ENCODE results near the gene FAM234A.

Gene FAM234A

GRCh38 chr16:280991-281659 lies 46.5 kb downstream of the FAM234A start:
- no peak for DNase-seq

GRCh38 chr16:281660-282255 lies 47.1 kb downstream of the FAM234A start:
- no peak for DNase-seq

- no peak for DNase-seq
These were observed 47.9 kb downstream of the FAM234A start for GRCh38 chr16:282491-282890.

DNA sequence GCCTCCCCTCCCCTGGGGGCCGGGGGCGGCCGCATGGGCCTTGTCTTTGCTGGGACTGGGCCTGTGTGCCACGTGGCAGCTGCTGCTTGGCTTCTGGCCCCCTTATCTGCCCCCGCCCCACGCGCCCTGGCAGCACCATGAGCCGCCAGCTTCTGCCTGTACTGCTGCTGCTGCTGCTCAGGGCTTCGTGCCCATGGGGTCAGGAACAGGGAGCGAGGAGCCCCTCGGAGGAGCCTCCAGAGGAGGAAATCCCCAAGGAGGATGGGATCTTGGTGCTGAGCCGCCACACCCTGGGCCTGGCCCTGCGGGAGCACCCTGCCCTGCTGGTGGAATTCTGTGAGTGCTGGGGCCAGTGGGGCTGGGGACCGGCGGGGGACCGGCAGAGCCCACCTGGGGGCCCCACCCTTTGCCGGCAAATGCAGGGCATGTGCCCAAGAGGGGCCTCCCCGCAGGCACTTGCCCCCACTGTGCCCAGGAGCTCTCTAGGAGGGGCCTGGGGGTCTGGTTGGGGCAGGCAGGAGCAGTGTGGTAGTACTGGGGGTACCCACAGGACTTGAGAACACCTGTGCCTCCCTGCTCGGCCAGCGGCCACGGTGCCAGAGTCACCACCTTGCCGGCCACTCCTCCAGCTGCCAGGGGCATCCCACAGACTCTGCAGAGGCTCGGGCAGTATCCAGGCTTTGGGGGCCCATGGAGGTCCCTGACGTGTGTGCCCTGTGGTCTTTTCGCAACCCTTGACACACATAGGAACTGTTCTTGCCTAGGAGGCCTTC lies 48.6 kb downstream of the FAM234A start, which contains the start of gene PDIA2:
Gene PDIA2 (plus strand): TSS at position 132 of the 773 bp plus-strand sequence. CDS start 6 bp downstream, at position 138.
- peak in 3 of 56 donors; percentile 14 to 30 (median 26) for DNase-seq

- DNase-seq: no peak
These were observed 49.8 kb downstream of the FAM234A start for GRCh38 chr16:284204-285120.

GRCh38 chr16:285146-286055 lies 50.8 kb downstream of the FAM234A start:
- no peak for DNase-seq

DNA sequence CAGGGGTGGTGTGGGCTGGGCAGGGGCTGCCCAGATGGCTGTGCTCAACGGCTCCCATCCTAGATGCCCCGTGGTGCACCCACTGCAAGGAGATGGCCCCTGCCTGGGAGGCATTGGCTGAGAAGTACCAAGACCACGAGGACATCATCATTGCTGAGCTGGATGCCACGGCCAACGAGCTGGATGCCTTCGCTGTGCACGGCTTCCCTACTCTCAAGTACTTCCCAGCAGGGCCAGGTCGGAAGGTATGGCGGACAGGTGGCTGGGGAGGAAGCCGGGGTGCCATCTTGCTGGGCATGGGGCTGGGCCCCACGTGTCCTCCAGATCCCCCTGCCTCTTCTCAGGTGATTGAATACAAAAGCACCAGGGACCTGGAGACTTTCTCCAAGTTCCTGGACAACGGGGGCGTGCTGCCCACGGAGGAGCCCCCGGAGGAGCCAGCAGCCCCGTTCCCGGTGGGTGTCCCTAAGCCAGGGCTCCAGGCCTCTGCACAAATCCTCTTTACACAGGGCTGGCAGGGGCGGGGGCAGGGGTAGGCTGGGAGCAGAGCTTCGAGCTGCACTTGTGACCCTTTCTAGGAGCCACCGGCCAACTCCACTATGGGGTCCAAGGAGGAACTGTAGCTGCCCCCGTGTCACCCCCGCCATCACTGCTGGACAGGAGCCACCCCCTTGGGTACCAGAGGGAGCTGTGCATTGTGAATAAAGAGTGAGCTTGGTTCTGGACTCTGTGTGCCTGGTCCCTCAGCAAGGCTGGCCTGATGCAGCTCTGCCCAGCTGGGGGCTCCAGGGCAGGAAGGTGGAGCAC lies 52.1 kb downstream of the FAM234A start:
- DNase-seq: no peak

GRCh38 chr16:287298-287811 lies 52.7 kb downstream of the FAM234A start:
- DNase-seq: no peak

DNA sequence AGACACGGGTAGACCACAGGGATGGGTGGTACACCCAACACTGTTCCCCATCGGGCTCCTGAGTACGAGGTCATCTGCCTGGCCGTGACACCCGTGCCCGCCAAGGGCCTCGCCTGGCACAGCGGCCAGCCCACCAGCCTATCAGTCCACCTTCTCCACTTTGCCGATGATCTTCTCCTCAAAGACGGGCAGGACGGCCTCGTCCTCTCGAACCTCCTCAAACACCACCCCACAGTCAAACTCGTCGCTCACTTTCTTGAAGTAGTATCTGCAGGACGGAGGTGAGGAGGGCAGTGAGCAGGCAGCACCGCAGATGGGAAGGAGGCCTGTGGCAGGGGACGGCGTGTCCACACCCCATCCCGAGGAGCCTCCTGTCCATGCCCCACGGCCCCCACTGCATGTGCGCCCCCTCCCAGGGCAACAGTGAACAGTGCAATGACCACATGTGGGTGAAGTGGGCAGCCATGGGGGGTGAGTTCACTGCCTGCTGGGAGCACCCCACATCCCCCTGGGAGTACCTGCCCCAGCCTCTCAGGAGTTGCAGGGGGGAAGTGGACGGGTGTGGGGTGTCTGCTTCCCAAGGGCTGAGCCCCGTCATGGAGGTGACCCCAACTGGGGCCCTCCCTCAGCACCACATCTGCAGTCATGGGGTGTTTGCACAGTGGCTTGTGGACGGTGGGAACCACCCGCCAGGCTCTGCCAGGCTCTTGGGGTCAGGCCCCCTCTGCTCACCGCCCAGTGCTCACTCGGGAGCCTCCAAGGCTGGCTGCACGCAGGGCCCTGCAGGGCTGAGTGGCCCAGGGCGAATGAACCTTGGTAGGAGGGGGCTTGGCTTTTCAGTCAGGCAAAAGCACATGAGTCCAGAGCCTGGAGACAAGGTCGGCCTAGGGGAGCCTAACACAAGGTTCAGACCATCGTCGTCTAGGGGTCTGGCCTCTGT lies 53.6 kb downstream of the FAM234A start:
- DNase-seq: no peak

GRCh38 chr16:289395-289997 lies 54.9 kb downstream of the FAM234A start:
- DNase-seq: no peak

GRCh38 chr16:290015-290680 lies 55.5 kb downstream of the FAM234A start:
- no peak for DNase-seq

DNA sequence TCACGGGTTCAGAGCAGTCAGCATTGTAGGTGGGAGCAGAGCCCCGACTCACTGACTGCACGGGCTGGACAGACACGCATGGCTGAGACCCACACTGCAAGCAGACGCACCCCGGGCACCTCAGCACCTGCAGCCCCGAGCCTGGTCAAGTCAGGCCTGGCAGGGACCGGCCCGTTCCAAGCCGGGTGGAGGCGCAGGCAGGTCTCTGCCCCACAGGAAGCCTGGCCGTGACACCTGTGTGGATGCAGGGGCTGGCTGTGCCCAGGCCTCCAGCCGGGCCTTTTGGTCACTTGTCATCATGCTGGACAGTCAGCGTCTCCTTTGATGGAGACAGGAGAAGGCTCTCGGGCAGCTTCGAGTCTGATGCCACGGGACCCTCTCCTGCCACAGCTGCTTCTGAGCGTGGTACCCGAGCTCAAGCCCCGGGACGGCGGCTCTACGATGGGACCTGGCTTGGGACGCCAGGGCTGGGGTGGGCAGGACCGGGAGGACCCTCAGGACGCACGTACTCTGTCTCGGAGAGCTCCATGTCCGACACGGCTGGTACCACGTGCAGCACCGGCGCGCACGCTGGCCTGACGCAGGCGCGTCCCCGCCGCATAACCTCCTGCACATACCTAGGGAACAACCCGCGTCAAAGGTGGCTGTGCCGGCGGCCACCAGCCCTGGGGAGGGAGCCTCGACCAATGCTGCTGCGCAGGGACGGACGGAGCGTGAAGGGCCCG lies 56.2 kb downstream of the FAM234A start:
- no peak for DNase-seq

GRCh38 chr16:291539-291938 lies 56.9 kb downstream of the FAM234A start:
- DNase-seq: no peak

DNA sequence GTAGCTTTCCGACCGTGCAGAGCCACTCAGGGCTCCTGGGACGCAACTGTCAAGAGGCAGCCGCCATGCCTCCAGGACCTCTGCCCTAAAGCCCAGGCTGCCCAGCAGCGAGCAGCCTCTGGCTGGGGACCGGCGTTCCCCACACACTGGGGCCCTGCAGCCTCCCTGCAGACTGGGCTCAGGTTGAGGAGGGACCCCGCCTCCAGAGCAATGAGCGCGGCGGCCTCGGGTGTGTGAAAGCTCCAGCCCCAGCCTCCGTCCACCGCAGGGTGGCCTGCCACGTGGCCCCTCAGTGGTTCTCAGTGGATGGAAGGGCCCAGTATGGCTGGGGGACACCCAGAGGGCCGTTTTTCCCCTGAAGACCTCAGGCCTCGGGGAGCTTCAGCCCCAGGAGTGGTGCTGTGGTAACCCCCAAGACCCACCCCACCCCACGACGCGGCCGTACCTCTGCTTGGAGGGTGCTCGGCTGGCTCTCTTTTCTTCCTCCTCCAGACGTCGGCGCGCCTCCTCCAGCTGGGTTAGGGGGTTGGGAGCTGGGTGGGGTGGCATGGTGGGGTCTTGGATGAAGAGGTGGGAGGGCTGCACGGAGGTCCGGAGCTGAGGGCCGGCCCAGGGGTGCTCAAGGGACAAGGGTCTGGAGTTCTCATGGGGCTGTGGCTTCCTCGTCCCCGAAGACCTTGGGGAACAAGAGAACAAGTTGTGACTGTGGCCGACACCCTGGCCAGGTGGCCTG lies 58.6 kb downstream of the FAM234A start:
- no peak for DNase-seq

GRCh38 chr16:296276-296675 lies 61.7 kb downstream of the FAM234A start:
- DNase-seq: no peak
